Germinal center (tissue), 1 donor: ENCODE results near the gene MUC6.
"Not testable (repeated sequence)": the region's sequence is repeated elsewhere in the genome, so short reads cannot be mapped to it uniquely, and the experiment has no call there.

Experiments used
- DNase-seq: peaks from one replicate; pipeline ENCODE4 v3.0.0; 2012; ENCODE audit warnings: mixed read lengths, low spot score

Gene MUC6

DNA sequence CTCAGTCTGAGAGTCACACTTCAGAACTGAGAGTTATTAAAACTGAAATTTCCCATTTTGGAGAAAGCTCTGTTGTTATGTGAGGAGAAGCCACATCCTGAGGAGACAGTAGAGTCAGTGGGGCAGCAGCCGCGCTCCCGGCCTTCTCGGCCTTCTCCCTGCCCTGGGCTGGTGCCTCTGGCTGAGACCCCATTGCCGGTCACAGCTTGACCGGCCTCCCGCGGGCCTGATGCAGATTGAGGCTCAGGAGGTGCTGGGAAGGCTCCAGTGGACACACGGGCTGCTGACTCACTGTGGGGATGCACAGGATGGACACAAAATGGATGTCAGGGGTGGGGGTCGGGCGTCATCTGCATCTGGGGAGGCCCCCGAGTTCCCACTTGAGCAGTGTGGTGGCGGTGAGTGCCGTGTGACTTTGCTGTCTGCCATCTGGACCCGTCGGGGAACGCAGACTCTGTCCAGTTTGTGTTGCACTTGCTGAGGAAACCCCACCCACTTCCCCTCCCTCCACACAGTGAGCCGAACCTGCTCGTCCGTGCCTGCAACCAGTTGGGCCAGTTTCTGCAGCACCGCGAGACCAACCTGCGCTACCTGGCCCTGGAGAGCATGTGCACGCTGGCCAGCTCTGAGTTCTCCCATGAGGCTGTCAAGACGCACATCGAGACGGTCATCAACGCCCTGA lies 50.1 kb downstream of the MUC6 start:
- no peak for DNase-seq

DNA sequence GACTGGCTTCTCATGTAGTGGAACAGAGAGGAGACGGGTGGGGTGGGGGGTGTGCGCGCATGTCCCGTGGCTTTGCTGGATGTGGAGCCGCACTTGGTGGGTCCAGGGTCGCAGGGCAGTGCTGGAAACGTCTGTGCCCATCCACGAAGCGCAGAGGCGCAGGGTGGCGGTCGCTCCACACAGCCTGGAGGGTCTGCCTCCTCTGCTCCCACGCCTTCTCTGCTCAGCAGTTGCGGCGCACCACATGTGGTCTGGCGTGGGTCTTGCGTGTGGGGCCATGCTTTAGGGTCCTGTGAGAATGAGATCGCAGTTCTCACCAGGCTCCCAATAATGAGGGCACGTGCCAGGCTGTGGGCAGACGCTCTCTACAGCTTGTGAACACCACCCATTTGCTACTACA lies 50.7 kb downstream of the MUC6 start:
- no peak for DNase-seq

DNA sequence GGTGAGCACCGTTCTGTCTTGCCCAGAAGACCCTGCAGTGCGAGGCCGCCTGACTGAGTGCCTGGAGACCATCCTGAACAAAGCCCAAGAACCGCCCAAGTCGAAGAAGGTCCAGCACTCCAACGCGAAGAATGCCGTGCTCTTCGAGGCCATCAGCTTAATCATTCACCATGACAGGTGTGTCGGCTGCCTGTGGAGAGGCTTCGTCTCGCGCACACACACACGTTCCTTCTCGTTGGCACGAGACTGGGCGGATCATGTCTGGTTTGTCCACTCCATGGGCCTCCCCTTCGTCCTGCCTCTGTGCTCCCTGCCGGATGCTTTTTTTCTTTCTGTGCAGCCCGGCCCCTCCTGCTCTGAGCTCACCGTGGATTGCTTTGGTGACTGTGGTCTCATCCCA lies 51.1 kb downstream of the MUC6 start:
- no peak for DNase-seq

DNA sequence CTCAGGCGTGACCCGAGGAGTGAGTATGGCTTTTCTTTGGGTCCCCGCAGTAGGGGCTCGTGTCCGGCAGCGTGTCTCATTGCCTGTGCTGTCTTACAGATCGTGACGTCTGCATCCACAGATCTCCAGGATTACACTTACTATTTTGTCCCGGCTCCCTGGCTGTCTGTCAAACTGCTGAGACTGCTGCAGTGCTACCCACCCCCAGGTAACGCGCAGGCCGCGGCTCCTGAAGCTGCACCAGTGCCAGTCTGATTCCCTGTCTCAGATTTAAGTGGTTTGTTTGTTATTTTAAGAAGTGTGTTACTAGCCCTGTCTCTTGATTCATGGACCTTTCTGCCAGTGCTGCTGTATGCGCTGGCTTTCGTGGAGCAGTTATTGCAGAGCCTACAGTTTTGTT lies 52.0 kb downstream of the MUC6 start:
- no peak for DNase-seq

- DNase-seq: no peak
Observed at GRCh38 chr11:981764-982163, 54.8 kb downstream of the MUC6 start.

- no peak for DNase-seq
Observed at GRCh38 chr11:980438-981357, 55.8 kb downstream of the MUC6 start.

DNA sequence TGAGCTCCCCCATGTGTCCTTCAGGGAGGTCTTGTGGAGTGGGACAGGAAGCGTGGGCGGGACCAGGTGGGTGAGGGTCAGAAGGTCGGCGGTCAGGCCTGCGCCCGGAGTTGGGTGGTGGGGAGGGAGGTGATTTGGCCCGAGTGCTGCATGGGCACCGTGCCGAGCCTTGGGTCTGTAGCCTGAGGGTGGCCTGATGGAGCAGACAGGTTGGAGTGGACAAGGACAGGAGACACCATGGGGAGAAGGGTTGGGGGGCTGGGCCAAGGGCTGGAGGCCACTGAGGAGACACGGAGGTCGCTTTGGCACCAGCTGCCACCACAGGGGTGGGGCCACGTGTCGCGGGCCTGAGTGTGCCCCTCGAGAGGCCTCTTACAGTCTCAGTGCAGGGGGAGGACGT lies 57.7 kb downstream of the MUC6 start:
- DNase-seq: no peak

DNA sequence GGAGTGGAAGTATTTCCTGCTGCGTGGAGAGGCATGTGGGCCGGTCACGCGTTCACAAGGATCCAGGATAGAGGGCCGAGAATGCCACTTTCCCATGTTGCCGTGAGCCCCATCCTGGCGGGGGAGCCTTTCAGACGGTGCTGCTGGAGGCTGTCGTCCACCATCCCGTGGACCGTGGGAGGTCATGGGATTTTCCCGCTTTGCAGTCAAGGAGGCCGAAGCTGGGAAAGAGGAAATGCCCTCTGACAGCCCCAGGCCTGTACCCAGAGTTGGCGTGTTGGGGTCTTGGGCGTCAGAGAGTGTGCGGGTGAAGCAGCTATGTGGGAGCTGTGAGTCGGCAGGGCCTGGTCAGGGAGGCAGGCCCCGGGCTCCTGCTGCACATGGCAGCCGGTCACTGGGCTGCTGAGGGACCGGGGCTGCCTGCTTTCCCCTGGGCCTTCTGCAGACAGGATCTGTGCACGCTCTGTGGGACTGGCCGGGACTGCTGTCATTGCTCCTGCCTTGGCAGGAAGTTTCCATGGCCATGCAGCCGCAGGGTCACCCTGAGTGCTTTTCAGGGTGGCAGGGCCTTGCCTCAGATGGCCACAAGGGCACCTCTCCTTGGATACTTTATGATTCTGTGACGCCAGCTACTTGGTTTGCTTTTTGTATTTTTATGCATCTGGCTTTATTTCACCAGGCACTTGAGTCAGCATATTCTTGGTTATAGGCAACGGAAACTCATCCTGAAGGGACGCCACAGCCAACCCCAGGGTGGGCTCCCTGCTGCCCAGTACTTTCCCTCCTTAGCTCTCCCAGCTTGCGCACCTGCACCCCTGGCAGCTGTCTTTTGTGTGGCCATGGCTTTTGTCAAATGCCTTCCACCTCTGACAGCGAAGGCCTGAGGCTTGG lies 58.4 kb downstream of the MUC6 start:
- DNase-seq: no peak

- no peak for DNase-seq
Observed at GRCh38 chr11:976431-977160, 59.9 kb downstream of the MUC6 start.

GRCh38 chr11:975827-976226 lies 60.7 kb downstream of the MUC6 start:
- DNase-seq: no peak

DNA sequence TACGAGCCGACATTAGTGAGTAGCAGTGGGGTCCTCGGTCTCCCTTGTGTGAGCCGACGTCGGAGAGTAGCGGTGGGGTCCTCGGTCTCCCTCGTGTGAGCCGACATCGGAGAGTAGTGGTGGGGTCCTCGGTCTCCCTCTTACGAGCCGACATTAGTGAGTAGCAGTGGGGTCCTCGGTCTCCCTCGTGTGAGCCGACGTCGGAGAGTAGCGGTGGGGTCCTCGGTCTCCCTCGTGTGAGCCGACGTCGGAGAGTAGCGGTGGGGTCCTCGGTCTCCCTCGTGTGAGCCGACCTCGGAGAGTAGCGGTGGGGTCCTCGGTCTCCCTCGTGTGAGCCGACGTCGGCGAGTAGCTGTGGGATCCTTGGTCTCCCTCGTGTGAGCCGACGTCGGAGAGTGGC lies 61.1 kb downstream of the MUC6 start:
- not testable (repeated sequence) for DNase-seq

DNA sequence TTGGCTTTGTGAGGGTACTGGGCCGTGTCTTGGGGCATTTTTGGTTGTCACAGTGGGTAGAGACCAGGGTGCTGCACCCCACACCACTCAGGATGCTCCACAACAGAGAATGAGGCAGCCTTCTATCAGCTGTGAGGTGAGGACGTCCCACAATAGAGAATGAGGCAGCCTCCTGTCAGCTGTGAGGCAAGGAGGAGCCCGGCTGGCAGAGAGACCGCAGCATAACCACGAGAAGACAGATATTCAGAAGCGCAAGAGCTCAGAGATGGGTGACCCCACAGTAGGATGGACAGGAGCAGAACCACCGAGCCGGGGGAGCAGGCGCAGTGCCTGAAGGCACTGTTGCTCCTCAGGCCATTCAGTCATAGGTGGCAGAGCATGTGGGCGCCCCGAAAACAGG lies 63.3 kb downstream of the MUC6 start:
- DNase-seq: no peak

- no peak for DNase-seq
Observed at GRCh38 chr11:972523-973211, 63.9 kb downstream of the MUC6 start.

DNA sequence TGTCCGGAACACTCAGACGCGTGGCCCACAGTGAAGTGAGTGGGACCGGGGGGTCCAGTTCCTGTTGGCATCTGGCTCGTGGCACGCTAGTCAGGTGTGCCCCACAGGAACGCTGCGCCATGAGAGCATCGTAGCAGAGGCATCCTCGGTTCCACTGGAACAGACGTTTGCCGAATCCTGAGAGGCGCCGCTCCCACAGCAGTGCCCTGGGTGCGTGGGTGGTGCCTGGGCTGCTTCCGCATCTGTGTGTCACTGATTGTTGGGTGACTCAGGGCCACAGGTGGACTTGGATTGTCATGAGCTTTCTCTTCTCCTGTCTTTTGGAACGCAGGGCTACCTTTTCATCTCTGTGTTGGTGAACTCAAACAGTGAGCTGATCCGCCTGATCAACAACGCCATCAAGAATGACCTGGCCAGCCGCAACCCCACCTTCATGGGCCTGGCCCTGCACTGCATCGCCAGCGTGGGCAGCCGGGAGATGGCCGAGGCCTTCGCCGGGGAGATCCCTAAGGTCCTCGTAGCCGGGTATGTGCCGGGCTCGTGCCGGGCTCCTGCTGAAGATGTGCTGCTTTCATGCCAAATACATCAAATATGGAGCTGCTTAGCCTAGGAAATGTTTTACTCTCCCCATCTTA lies 64.7 kb downstream of the MUC6 start:
- DNase-seq: no peak

DNA sequence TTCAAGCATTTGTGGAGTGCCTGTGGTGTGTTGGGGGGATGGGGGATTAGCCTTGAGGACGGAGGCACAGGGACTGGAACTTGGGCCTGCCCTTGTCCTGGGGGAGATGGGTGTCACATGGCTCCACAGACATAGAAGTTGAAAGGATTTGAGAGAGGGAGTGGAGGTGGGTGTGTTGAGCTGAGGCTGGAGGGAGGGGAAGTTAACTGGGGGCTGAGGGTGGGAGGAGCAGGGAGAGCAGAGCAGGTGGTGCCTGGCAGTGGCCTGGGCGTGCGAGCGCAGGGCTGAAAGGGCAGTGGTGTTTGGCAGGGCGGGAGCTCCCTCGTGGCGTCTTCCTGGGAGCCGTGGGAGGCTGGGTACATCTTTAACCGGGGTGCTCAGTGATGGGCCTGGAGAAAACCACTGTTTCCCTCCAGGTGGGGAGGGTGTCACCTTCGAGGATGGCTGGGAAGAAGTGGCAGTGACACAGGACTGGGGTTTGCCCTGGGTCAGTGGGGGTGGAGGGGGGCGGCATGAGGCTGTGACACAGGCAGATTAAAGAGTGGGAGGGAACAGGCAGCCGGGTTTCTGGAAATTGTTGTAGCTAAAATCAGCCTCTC lies 65.3 kb downstream of the MUC6 start:
- DNase-seq: no peak

DNA sequence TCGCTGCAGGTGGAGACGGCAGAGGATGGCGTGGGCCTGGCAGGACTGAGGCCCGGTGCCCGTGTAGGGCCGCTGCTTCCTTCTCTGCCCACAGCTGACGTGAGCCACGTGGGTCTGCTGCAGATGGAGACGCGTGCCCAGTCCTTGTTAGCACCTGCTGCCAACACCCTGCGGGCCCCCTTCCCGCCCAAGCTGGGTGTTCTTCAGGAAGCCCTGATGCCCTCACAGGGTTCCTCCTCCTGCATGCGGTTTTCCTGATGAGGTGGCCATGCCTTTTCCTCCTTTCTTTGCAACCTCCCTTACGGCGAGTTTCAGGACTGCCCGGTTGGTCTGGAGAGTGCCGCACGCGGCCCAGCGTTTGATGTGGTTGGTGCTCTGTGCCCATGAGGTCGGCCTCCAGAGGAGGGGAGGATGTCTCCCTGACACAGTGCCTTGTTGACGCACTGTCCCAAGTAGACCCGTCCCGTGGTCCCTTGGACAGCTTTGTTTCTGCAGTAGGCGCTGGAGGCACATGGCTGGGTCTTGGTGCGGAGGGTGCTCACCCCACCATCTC lies 66.1 kb downstream of the MUC6 start:
- DNase-seq: no peak

GRCh38 chr11:969651-970205 lies 66.8 kb downstream of the MUC6 start:
- DNase-seq: no peak

- no peak for DNase-seq
Observed at GRCh38 chr11:968822-969221, 67.7 kb downstream of the MUC6 start.

DNA sequence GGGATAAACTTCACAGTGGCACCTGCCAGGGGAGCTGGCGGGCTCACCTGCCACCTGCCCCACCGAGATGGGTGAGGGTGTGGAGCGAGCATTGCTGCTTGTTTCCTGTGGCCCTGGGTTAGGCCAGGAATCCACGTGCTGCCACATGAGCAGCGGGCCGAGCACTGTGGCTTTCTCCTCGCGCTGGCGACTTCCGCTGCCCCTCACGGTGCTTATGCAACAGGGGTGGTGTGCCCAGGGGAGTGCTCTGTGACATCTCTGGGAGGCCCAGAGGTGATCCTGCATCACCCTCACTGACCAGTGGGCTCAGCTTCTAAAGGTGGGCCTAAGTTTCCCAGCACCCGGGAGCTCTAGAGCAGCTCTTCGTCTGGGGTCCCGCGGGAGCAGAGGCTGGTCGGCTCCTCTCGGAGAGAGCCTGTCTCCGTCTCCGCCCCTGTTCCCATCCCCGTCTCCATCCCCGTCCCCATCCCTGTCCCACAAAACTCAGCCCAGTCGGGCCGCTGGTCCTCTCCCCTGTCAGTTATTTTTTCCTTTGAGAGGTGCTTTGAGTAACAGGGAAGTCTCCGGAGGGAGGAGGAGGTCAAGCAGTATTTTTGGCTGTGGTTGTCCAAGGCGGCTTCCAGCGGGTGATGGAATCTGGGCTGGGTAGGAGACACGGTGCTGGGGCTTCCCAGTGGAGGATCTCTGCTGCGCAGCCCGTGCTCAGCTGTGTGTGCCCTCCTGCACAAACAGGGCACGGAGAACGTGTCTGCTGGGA lies 68.3 kb downstream of the MUC6 start:
- DNase-seq: no peak
